ENCODE results near the gene PCSK6.

DNA sequence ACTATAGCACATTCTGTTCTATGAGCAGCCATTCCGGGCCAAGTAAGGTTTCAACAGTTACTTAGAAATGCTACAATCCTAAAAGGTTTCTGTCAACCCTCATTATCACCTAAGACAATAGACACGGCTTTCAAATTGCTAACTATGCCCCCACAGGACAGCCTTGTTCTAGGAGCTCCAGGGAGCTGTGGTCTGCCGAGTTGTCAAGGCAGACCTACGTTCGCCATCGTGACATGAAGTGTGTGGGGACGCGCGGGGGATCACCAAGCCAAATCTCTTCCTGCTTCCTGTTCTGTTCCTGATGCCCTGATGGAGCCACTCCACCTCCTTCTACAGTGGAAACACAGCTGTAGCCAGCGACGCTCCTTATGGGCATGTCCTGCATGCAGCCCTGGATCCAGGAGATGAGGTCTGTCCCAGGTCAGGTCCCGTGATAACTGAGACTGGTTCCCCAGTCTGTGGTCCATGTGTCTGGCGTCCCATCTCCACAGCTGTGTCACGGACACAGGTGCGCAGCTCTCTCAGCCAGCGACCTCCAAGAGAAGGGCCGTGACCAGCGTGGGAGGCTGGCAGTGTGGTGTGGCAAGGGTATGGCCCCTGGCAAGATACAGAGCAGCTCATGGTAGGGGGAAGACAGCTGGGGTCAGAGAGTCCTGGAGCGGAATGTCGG is 82.8 kb downstream of the PCSK6 start:
- no peak for TF ChIP-seq SMAD4 (CRISPR knock-in tag; IDR thresholded peaks at IDR 0.05)
- no peak for TF ChIP-seq CTCF (IDR thresholded peaks at IDR 0.05)
- no peak for TF ChIP-seq ZNF423 (CRISPR knock-in tag; IDR thresholded peaks at IDR 0.05)
- TF ChIP-seq PRRX2 (CRISPR knock-in tag; IDR thresholded peaks at IDR 0.05), result no peak
- no peak for TF ChIP-seq MAX (CRISPR knock-in tag; IDR thresholded peaks at IDR 0.05)
- no peak for TF ChIP-seq CBFB (CRISPR knock-in tag; IDR thresholded peaks at IDR 0.05; ENCODE audit: low read depth)
- TF ChIP-seq CREB1 (CRISPR knock-in tag; IDR thresholded peaks at IDR 0.05), result no peak
- no peak for TF ChIP-seq TEAD4 (CRISPR knock-in tag; IDR thresholded peaks at IDR 0.05)
- no peak for TF ChIP-seq ATF1 (CRISPR knock-in tag; IDR thresholded peaks at IDR 0.05)
- TF ChIP-seq KAT7 (CRISPR knock-in tag; IDR thresholded peaks at IDR 0.05; ENCODE audit: borderline replicate concordance), result no peak
- TF ChIP-seq ESRRA (CRISPR knock-in tag; IDR thresholded peaks at IDR 0.05; ENCODE audit: borderline replicate concordance), result no peak
- no peak for TF ChIP-seq FOXJ3 (CRISPR knock-in tag; IDR thresholded peaks at IDR 0.05; ENCODE audit: borderline replicate concordance)
- TF ChIP-seq, protein P1, sequence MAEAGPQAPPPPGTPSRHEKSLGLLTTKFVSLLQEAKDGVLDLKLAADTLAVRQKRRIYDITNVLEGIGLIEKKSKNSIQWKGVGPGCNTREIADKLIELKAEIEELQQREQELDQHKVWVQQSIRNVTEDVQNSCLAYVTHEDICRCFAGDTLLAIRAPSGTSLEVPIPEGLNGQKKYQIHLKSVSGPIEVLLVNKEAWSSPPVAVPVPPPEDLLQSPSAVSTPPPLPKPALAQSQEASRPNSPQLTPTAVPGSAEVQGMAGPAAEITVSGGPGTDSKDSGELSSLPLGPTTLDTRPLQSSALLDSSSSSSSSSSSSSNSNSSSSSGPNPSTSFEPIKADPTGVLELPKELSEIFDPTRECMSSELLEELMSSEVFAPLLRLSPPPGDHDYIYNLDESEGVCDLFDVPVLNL (CRISPR knock-in tag; IDR thresholded peaks at IDR 0.05; ENCODE audit: borderline replicate concordance, low read depth), result no peak
- TF ChIP-seq ZBTB21 (CRISPR knock-in tag; IDR thresholded peaks at IDR 0.05; ENCODE audit: borderline replicate concordance), result no peak
